ENCODE data around the gene RREB1. TPM values are rescaled to one million over a fixed set of nuclear protein-coding genes. Genes with fewer than 3 reads are reported as not detected.
A peak's percentile ranks its signal among the peaks of the same experiment; 100 is the strongest.

RREB1 gene
- total RNA-seq, 1 donor: 52.2 TPM

DNA sequence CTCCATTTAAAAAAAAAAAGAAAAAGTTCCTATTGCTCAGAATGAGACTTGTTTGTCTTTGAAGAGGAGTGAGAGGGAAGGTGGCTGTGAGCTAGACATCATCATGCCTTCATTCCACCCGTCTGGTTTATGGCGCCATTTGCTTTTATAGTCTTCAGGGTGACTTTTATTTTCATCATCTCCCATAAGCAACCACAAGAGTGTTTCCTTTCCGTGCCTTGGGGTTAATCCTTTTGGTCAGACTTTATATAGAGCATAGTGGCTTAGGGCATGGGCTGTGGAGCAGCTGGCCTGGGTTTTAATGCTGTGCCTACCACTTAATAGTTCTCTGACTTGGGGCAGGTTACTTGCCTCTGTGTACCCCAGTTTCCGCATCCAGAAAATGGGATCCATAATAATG is 77.8 kb downstream of the RREB1 start:
- no peak for DNase-seq (ENCODE audit: low read depth in 2 of 3, low spot score in 2 of 3)

DNA sequence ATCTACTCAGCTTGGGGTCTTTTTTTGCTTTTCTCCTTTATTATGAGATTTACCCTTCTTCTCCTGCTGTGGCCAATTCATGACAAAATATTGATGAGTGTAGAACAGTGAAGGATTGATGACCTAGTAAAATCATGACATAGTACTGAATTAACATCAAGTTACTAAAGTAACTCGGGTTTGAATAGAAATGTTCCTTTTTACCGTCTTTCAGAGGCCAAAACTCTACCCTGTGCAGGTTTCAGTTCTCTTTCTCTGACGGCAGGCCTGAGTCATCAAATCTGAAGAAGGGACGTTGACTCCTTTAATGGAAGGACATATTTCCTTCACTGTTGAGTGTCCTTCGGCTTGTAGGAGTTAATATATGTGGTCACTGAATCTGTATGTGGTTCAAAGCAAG is 80.7 kb downstream of the RREB1 start:
- no peak for DNase-seq (ENCODE audit: low read depth in 2 of 3, low spot score in 2 of 3)

DNA sequence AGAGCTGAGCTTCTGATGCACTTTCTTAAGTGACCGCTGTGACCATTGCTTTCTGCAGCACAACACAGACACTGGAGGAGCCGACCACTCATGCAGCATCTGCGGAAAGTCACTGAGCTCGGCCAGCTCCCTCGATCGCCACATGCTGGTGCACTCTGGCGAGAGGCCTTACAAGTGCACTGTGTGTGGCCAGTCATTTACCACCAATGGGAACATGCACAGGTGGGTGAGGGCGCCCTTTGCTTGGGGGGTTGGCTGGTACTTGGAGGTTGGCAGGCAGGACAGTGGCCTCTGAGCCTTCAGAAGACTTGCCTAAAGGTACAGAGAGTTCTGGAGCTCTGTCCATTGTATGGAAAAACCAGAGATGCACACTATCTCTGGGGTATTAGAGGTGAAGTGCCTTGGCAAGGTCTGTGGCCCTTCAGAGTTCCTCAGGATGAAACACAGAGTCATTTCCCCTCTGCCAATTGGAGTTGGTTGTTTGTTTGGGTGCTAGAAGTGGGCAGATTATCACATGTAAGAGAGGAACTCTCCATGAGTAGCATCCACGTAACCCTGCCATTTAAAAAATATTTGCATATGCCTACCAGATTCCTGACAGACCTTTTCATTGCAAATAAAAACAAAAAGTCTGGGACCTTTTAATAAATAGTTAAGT is 81.5 kb downstream of the RREB1 start:
- no peak for DNase-seq (ENCODE audit: low read depth in 2 of 3, low spot score in 2 of 3)

DNA sequence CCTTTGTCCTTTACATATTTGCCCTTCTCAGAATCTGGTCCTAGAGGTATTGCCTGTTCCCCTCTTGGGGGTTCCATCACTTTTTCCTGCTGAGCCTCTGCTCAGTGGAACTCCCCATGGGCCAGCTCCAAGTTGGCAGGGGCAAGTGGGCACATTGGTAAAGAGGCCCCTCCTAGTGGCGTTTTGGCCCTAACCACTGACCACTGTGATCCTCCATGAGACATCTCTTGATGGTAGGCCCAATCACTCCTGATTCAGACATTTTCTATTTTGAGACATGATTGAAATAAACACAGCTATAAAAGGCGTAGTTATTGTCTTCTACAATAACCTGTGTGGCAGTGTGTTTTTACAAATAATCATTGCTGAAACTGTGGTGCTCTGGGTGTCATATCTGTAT is 83.0 kb downstream of the RREB1 start:
- no peak for DNase-seq (ENCODE audit: low read depth in 2 of 3, low spot score in 2 of 3)

DNA sequence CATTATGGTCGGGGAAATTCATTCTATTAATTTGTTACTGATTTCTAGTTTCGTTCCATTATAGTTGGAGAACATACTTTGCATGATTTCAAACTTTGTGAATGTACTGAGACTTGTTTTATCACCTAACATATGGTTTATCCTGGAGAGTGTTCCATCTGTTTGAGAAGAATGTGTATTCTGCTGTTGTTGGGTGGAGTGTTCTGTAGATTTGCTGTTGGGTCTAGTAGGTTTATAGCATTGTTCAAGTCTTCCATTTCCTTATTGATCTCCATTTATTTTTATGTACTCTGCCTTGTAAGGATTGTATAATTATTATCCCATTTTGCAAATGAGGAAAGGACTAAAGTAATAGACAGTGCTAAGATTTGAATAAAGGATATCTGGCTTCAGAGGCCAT is 85.4 kb downstream of the RREB1 start:
- DNase-seq (ENCODE audit: low read depth in 2 of 3, low spot score in 2 of 3): no peak

DNA sequence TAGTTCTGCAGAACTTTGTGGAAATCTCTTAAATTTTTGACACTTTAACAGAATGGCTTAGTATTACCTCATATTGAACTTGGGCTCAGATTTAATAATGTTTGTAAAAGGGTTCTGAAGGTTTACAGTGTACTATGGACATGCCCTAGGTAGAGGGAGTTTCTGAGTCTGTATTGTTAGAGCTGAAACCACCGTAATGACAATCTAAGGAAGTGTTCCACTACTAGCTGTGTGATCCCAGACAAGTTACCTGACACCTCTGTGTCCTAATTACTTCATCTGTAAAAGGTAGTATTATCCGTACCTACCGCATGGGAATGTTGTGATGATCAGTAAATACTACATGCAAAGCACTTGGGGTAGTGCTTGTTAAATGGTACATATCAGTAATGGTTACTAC is 86.9 kb downstream of the RREB1 start:
- DNase-seq (ENCODE audit: low read depth in 2 of 3, low spot score in 2 of 3): no peak

DNA sequence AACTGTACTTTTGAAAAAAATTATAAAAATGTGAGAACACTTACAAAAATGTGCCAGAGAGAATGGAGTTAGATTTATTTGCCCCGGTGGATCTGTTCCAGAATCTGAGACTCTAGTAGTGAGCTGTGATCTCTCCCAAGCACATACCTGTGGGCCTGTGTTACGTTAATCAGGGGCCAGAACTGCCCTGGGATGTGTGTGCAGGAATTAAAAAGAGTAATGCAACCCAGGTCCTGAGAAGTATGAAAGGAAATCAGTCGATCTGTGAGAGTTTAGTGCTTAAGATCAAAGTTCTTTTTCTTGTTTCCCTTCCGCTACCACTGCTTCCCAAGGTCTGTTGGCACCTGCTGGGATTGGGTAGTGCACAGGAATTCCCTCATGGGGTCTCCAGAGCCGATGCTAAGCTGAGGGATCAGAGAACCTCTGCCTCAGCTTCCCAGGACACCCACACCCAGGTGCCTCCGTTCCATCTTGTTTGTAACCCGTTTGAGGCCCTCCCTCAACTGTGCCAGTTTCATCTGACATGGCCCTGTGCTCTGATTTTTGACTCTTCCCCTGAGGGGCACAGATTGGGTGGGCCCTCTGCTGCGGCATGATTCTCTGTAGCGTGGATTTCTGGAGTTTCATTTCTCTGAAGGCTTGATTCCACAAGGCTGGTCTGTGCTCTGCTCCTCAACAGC is 87.7 kb downstream of the RREB1 start:
- DNase-seq (ENCODE audit: low read depth in 2 of 3, low spot score in 2 of 3): no peak

DNA sequence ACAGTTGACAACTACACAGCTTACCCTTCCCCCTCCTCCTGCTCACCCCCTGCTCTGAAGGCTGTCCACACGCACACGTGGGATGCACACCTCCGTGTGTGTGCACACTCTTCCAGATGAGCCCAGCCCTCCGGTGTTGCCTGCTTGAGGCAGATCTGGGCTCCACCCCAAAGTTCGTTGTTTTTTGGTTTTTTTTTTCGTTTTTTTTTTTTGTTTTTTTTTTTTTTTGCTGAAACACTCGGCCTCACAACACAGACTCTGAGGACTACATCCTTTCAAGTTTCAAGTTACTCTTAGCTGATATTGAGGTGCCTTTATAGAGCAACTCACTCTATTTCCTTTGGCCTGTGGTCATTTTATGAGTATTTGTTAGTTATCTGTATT is 88.2 kb downstream of the RREB1 start:
- no peak for DNase-seq (ENCODE audit: low read depth in 2 of 3, low spot score in 2 of 3)

DNA sequence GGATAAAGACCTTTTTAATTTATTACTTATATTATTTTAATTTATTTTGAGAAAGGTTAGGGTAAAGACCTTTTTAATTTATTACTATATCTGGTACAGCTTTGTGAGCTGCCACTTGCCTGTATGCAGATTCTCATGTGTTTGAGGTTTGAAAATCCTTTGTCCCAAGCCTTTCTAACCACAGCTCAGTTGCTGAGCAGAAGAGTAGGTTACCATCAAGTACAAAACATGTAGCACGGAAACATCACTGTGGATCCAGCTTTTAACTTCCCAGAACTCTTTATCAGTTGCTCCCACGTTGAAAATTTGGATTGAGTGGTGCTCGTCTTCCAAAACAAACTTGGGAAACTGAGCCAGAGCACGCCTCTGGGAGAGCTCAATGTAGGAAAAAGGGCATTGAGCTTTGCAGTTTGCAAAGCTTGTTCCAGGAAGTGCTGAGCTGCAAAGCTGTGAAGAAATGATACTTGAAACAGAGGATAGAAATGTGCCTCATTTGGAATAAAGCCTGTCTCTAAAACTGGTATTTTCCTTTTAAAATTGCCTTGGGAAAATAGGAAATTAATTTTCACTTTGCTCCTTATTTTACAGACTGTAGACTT is 89.0 kb downstream of the RREB1 start:
- no peak for DNase-seq (ENCODE audit: low read depth in 2 of 3, low spot score in 2 of 3)

DNA sequence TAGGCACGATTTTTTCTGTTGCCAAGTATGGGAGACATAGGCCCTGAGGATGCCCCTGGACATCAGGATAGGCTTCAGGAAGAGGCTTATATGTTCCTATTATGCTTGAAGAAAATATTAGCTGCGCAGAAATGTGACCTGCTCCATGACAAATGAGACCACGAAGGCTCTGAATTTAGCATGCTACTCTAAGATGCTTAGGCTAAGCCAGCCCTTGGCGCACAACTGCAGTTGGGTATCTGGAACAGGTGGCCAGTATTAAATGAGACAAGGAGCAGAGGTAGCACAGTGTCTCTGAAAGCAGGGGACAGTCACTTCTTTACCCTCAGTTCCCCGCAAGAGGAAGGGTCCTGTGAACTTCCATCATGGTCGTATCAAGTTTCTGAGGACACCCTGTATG is 90.0 kb downstream of the RREB1 start:
- DNase-seq (ENCODE audit: low read depth in 2 of 3, low spot score in 2 of 3): no peak

DNA sequence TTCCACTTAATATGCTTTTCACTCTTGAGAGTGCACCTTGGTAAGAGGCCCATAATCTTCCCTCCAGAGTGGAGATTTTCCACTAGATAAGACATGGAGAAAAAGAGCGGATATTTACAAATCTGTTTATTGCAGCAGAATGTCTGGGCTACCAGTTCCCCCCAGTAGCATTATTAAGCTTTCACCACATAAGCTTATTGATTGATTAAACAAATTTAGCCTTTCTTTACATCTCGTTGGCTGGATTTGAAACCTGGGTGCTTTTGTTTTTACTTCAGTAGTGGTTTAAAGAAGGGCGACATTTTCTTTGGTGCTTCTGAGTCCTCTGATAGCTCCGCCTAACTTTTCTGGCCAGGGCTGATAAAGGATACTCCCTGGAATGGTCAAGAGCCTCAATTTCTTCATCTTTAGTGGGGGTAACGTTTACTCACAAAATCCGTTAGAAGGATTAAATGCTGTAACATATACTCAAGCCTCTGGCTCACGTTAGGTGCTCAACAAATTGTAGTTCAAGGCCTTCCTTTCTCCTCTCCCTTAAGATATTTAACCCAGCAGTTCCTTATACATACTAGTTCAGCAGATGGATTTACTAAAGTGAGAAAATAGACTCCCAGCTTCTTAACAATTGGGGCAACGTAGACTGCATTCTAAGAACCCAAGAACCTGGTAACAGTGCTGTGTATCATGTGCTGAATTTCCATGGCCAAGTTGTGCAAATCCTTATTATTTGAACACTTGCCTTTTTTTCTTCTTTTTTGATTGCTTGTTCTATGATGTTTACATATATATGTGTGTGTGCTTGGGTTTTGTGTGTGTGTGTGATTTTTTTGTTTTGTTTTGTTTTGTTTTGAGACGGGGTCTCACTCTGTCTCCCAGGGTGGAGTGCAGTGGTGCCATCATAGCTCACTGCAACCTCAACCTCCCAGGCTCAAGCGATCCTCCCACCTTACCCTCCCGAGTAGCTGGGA is 91.4 kb downstream of the RREB1 start:
- DNase-seq (ENCODE audit: low read depth in 2 of 3, low spot score in 2 of 3): no peak

DNA sequence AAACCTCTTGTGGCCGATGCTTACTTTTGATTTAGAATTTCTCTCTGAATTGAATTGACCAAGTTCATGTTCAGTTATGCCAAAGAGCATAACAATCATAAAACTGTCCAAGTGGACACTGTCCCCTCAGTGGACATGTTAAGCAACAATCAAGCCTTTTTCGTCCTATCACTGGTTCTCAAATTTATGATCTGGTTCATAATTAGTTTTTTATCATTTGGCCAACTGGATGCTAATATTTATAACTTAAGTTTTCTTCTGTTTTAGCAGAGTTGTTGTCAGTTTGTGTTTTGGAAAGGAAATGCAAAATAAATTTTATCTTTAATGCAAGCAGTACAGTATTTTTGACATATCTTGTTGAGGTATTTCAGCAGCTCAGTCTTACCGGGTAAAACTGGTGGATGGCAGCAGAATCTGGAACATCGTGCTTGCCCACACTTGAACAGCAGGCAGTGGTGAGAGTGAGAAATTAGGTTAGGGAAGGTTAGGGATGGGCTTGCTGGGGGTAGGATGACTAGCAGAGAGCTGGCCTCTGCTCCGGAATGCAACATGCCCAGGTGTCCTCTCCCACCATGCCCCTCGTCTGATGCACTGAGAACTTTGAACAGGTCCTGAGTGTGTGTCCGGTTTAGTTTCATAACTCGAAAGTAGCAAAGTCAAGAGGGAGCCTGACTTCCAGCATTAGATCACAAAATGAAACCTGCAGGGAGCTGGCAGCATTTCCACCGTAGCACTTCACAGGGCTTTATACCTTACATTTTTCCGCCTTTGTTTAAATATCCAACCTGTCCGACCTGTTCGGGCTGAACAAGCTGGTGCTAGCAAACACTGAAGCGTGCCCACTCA is 93.1 kb downstream of the RREB1 start:
- DNase-seq (ENCODE audit: low read depth in 2 of 3, low spot score in 2 of 3): no peak

DNA sequence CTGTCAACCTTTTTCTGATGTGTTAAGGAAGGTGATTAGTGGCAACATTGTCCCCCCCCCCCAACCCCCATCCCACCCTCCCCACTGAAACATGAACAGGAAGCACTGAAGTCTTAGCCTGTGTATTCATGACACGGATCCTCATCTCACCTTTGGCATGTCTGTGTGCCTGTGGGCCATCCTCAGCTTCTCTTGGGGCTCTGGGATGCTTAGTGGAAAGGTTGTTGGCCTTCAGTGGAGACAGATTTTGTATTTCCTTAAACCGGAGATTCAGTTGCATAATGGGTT is 93.6 kb downstream of the RREB1 start:
- no peak for DNase-seq (ENCODE audit: low read depth in 2 of 3, low spot score in 2 of 3)

DNA sequence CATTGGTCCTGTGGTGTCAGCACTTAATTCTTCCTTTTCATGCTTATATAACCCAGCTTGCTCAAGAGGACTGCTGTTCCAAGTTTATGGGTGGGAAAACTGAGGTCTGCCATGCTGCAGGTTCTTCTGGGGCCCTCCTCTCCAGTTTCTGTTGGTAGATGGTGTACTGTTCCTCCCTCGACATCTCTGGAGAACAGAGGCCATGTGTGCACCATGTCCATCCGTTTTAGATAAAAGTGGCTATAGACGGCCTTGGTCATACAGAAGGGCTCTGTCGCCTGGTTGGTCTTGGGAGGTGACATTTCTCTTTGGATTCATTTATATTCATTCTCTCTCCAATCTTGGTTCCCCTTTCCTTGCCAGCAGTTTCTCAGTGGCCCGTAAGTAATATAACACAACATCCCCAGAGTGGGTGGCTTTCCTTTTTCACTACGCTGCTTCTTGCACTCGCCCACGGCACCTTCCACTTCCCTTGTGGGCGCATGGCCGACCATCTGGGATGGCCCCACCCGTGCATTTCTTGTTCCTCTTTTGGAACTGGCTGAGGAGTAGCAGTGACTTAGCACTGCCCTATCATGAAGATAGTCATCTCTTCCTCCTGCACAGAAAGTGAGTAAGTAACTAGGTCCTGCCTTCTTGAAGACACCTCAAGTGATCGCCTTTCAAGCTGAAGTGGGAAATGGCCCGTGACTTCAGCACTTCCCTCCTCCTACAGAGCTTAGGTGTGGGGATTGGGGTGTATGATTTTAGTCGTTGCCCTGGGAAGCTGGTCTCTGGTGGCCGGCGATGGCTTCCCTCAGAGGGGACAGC is 94.2 kb downstream of the RREB1 start:
- DNase-seq (ENCODE audit: low read depth in 2 of 3, low spot score in 2 of 3): peak in 2 of 3 donors; percentile 95 to 98

DNA sequence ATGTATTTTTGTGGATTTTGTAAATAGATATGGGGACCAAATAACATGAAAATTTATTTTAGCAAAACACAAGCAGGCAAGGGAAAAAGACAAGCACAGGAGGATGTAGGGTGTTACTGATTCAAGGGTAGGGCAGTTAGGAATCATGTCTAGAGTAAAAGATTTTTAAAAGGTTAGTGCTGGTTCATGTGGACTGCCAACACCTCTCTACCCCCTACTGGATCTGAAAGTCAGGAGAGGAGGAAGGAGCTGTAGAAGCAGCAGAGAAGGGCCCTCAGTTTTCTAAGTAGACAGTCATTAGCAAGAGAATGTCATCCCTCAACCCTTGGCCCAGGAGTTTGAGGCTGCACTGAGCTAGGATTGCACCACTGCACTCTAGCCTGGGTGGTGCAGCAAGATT is 95.2 kb downstream of the RREB1 start:
- DNase-seq (ENCODE audit: low read depth in 2 of 3, low spot score in 2 of 3): no peak

DNA sequence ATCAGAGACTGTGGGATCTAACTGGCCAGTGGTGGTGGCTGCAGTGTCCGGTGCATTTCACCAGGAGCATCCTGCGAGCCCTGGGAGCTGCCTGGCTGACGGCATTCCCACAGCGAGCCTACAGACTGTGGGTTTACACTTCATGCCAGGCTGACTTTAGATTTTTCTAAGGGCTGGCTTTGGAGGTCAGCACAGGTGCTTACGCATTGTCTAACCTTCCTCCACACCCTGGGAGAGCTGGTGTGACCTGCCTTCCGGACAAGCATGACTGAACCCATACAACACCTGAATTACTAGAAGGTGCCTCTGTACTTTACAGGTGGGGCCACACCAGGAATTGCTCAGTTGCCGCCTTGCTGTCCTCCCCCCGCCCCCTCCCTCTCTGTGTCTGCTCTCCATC is 96.2 kb downstream of the RREB1 start:
- DNase-seq (ENCODE audit: low read depth in 2 of 3, low spot score in 2 of 3): no peak

DNA sequence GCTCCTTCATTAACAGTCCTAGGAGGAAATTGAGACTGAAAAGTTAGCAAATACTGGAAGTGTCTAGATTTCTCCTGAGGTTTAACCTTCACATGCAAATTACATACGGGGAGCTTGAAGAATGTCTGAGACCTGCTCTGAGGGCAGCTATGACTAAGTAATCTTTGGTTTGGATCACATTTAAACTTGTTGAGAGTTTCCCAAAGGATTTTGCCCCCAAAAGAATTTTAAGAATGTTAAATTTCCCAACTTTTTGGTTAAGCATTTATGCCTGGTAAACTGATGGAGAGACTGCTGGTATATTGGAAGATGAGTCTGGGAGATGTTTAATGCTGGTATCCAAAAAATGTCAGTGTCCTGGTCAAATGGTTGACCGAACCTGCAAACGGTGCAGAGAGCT is 97.0 kb downstream of the RREB1 start:
- no peak for DNase-seq (ENCODE audit: low read depth in 2 of 3, low spot score in 2 of 3)

DNA sequence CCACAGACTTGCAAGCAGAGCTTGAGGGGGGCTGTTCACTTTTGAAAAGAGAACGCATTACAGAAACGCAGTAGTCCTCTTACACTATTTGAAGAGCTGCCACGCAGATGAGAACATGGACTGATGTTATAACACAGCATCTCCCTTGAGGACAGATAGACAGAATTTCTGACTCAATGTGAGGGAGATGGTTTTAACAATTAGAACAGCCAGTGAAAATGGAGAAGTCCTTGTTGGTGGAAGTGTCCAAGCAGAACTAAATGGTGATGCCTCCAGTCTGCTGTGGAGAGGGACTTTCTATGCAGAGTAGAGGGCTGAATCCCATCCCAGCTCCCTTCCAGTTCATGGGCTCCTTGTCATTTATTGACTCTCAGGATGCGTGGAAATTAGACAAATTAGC is 100.0 kb downstream of the RREB1 start:
- no peak for DNase-seq (ENCODE audit: low read depth in 2 of 3, low spot score in 2 of 3)

DNA sequence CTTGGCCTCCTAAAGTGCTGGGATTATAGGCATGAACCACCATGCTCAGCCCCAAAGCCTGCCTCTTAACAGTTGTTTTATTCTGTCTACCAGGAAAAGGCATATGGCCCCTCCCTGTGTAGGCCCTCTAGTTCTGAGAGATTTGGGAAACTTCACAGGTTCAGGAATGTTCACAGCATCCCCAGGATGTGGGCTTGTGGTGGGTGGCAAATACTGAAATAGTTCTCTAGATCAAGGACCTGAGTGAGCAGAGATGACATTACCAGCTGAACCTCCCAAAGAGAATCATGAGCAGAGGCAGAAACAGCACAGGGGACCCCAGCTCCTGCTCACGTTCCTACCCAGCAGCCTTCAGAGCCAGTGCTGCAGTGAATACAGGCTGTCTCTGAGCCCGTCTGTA is 105.7 kb downstream of the RREB1 start:
- DNase-seq (ENCODE audit: low read depth in 2 of 3, low spot score in 2 of 3): no peak

DNA sequence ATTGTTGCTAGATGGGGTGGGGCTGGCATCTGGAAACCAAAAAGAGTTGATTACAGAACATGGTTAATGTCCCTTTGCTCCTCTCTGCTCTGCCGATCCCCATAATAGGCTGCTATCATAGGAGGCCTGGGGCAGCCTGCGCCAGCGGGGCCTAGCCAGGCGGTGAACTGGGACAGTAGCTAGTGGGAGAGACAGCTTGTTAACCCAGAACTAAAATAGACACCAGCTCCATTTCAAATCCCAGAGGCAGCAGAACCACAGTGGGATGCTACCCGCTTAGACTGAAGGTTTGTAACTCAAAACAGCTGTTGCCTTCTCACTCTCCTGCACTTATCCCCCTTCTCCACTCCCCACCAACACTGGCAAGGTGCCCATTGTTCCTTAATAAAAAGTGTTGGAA is 106.7 kb downstream of the RREB1 start:
- DNase-seq (ENCODE audit: low read depth in 2 of 3, low spot score in 2 of 3): no peak

Measured in hematopoietic multipotent progenitor cell (in vitro differentiated cells).